HG02981 (cell line): Measurements from ENCODE around the gene LCA5L.

Experiments used
- ATAC-seq: cut with Tn5 transposase; IDR thresholded peaks from one replicate; pipeline ENCODE4 v1.9.1; 2021; ENCODE audit warnings: mild to moderate bottlenecking, moderate library complexity; ENCODE audit not compliant: unreplicated experiment

Gene LCA5L

DNA sequence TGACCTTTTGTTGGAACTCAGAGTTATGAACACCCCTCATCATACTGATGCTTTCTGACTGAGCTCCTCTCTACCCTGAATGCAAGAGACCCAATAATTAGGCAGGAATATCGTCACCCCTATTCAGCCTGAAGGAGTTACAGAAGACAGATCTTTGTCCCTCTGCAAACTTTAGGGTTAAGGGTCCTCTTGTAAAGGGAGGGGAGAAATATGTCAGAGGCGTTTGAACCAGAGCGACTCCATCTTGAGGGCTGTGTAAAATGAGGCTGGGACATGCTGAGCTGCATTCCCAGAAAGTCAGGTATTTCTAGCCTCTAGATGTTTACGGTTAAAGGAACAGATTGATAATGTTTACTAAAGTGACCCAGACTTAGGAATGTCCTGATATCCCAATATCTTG lies 86.2 kb downstream of the LCA5L start:
- ATAC-seq, result no peak
